HEK293 (cell line): Measurements from ENCODE around the gene SENP1.

Experiments used
- CTCF ChIA-PET: fragments of 350-600 bp; formaldehyde crosslinking; extraction: SDS; loops from one replicate; lab custom pipeline; 2021; ENCODE audit warnings: antibody characterized with exemption; lab: Yijun Ruan, JAX
- POLR2A ChIA-PET: fragments of 300-600 bp; formaldehyde crosslinking; extraction: SDS; loops from one replicate; lab custom pipeline; 2020; ENCODE audit warnings: antibody characterized with exemption, inconsistent platforms; lab: Yijun Ruan, JAX
- H3K27ac ChIP-seq: fragments of 200-500 bp; sonication (Bioruptor generic); 2 replicates; pipeline ENCODE4 v1.5.1; 2014; ENCODE audit warnings: low read depth, low read length, control low read depth, inconsistent platforms; ENCODE audit errors: extremely low read depth
- H3K36me3 ChIP-seq, 2 experiments: fragments of 200-500 bp in 1 of 2; sonication (Bioruptor generic) in 1 of 2; 1 replicate in 1 of 2; 2 replicates in 1 of 2; pipeline ENCODE4 v1.5.1; 2014 to 2017; ENCODE audit warnings: inconsistent platforms in 2 of 2, low read length in 2 of 2; ENCODE audit not compliant: control insufficient read depth in 2 of 2, insufficient read depth in 1 of 2
- H3K4me1 ChIP-seq: fragments of 200-500 bp; sonication (Bioruptor generic); 2 replicates; pipeline ENCODE4 v1.5.1; 2014; ENCODE audit warnings: mild to moderate bottlenecking, low read length, inconsistent platforms; ENCODE audit not compliant: control insufficient read depth, insufficient read depth
- H3K4me3 ChIP-seq: 2 replicates; pipeline ENCODE4 v1.5.1; 2011; ENCODE audit warnings: low read depth, mild to moderate bottlenecking, control low read depth, low read length, moderate library complexity
- H3K9me3 ChIP-seq: fragments of 200-500 bp; sonication (Bioruptor generic); 2 replicates; pipeline ENCODE4 v1.5.1; 2014; ENCODE audit warnings: low read depth, low read length, inconsistent platforms; ENCODE audit not compliant: control insufficient read depth, insufficient read depth
- GLIS1 ChIP-seq: fragments of 450-650 bp; formaldehyde crosslinking; IDR thresholded peaks from 2 replicates; pipeline ENCODE4 v1.5.1; 2016; ENCODE audit warnings: missing biosample characterization, missing genetic modification characterization
- KLF7 ChIP-seq: fragments of 450-650 bp; formaldehyde crosslinking; IDR thresholded peaks from 2 replicates; pipeline ENCODE4 v1.5.1; 2016; ENCODE audit warnings: missing biosample characterization, missing genetic modification characterization, borderline replicate concordance
- SCRT2 ChIP-seq: fragments of 450-650 bp; formaldehyde crosslinking; IDR thresholded peaks from 2 replicates; pipeline ENCODE4 v1.5.1; 2016; ENCODE audit warnings: missing biosample characterization, missing genetic modification characterization
- SETDB1 ChIP-seq: IDR thresholded peaks from one replicate; pipeline ENCODE4 v1.6.1; 2017; ENCODE audit warnings: mild to moderate bottlenecking, low read length, moderate library complexity, mixed read lengths; ENCODE audit not compliant: insufficient read length
- SP2 ChIP-seq: fragments of 450-650 bp; formaldehyde crosslinking; IDR thresholded peaks from 2 replicates; pipeline ENCODE4 v1.5.1; 2016; ENCODE audit warnings: missing biosample characterization, missing genetic modification characterization
- ZBTB1 ChIP-seq: fragments of 450-650 bp; formaldehyde crosslinking; IDR thresholded peaks from 2 replicates; pipeline ENCODE4 v1.5.1; 2016; ENCODE audit warnings: missing biosample characterization, missing genetic modification characterization
- ZBTB17 ChIP-seq: fragments of 450-650 bp; formaldehyde crosslinking; IDR thresholded peaks from 2 replicates; pipeline ENCODE4 v1.5.1; 2016; ENCODE audit warnings: missing biosample characterization, missing genetic modification characterization
- ZNF202 ChIP-seq: fragments of 450-650 bp; formaldehyde crosslinking; IDR thresholded peaks from 2 replicates; pipeline ENCODE4 v1.5.1; 2016; ENCODE audit warnings: missing biosample characterization, missing genetic modification characterization, borderline replicate concordance
- ZNF211 ChIP-seq: fragments of 450-650 bp; formaldehyde crosslinking; IDR thresholded peaks from 2 replicates; pipeline ENCODE4 v1.5.1; 2016; ENCODE audit warnings: low read depth, missing biosample characterization, missing genetic modification characterization
- ZNF302 ChIP-seq: fragments of 450-650 bp; formaldehyde crosslinking; IDR thresholded peaks from 2 replicates; pipeline ENCODE4 v1.5.1; 2016; ENCODE audit warnings: missing biosample characterization, missing genetic modification characterization, low read depth
- ZNF324 ChIP-seq: fragments of 450-650 bp; formaldehyde crosslinking; IDR thresholded peaks from 2 replicates; pipeline ENCODE4 v1.5.1; 2016; ENCODE audit warnings: missing biosample characterization, missing genetic modification characterization
- ZNF510 ChIP-seq: fragments of 450-650 bp; formaldehyde crosslinking; IDR thresholded peaks from 2 replicates; pipeline ENCODE4 v1.5.1; 2018; ENCODE audit warnings: mild to moderate bottlenecking, missing genetic modification characterization, missing biosample characterization; ENCODE audit not compliant: insufficient replicate concordance
- ZNF561 ChIP-seq: fragments of 450-650 bp; IDR thresholded peaks from 2 replicates; pipeline ENCODE4 v1.5.1; 2018; ENCODE audit warnings: missing biosample characterization, missing genetic modification characterization, borderline replicate concordance
- ZNF624 ChIP-seq: fragments of 450-650 bp; formaldehyde crosslinking; IDR thresholded peaks from 2 replicates; pipeline ENCODE4 v1.5.1; 2017; ENCODE audit warnings: missing biosample characterization, missing genetic modification characterization
- ZNF670 ChIP-seq: fragments of 450-650 bp; formaldehyde crosslinking; IDR thresholded peaks from 2 replicates; pipeline ENCODE4 v1.5.1; 2016; ENCODE audit warnings: missing biosample characterization, missing genetic modification characterization, low read depth
- ZNF701 ChIP-seq: fragments of 450-650 bp; formaldehyde crosslinking; IDR thresholded peaks from 2 replicates; pipeline ENCODE4 v1.5.1; 2016; ENCODE audit warnings: missing biosample characterization, missing genetic modification characterization
- ZNF747 ChIP-seq: fragments of 450-650 bp; formaldehyde crosslinking; IDR thresholded peaks from 2 replicates; pipeline ENCODE4 v1.5.1; 2016; ENCODE audit warnings: missing biosample characterization, missing genetic modification characterization
- ZSCAN16 ChIP-seq: fragments of 450-650 bp; formaldehyde crosslinking; IDR thresholded peaks from 2 replicates; pipeline ENCODE4 v1.5.1; 2016; ENCODE audit warnings: missing biosample characterization, missing genetic modification characterization
- ZSCAN23 ChIP-seq: fragments of 450-650 bp; formaldehyde crosslinking; IDR thresholded peaks from 2 replicates; pipeline ENCODE4 v1.5.1; 2016; ENCODE audit warnings: missing biosample characterization, missing genetic modification characterization
- TF ChIP-seq, protein P1 (sequence below): fragments of 450-650 bp; IDR thresholded peaks from 2 replicates; pipeline ENCODE4 v1.5.1; 2018; ENCODE audit warnings: missing biosample characterization, missing genetic modification characterization
- TF ChIP-seq, protein P2 (sequence below): fragments of 450-650 bp; formaldehyde crosslinking; conservative IDR thresholded peaks from 2 replicates; pipeline ENCODE4 v1.5.1; 2016; ENCODE audit warnings: low read depth, missing biosample characterization, missing genetic modification characterization
- TF ChIP-seq, protein P3 (sequence below): fragments of 450-650 bp; formaldehyde crosslinking; IDR thresholded peaks from 2 replicates; pipeline ENCODE4 v1.5.1; 2016; ENCODE audit warnings: missing biosample characterization, missing genetic modification characterization, borderline replicate concordance
- TF ChIP-seq, protein P4 (sequence below): fragments of 450-650 bp; formaldehyde crosslinking; IDR thresholded peaks from 2 replicates; pipeline ENCODE4 v1.5.1; 2016; ENCODE audit warnings: missing biosample characterization, missing genetic modification characterization

SENP1 gene

DNA sequence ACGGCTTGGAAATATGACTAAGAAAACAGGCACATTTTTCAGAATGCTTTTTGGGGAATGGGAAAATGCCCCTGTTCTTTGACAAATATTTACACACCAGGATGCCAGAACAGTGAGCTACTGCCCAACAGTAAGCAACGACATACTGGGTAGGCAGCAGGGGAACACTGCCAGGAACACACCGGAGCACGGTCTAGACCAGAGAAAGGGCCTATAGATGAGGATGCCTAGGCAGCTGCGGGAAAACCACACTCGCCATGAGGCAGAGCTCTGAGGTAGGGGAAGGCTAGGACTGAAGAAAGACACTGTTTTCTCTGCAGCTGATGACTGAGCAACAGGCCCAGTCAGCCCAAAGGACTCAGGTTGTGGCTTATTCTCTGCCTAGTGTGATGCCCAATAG, 55.7 kb downstream of the SENP1 start:
- TF ChIP-seq, protein P1, sequence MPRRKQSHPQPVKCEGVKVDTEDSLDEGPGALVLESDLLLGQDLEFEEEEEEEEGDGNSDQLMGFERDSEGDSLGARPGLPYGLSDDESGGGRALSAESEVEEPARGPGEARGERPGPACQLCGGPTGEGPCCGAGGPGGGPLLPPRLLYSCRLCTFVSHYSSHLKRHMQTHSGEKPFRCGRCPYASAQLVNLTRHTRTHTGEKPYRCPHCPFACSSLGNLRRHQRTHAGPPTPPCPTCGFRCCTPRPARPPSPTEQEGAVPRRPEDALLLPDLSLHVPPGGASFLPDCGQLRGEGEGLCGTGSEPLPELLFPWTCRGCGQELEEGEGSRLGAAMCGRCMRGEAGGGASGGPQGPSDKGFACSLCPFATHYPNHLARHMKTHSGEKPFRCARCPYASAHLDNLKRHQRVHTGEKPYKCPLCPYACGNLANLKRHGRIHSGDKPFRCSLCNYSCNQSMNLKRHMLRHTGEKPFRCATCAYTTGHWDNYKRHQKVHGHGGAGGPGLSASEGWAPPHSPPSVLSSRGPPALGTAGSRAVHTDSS (tag by site-specific recombination): no peak
- no peak for TF ChIP-seq ZSCAN23 (tag by site-specific recombination)
- no peak for TF ChIP-seq ZNF670 (tag by site-specific recombination)
- TF ChIP-seq ZBTB17 (tag by site-specific recombination): no peak
- TF ChIP-seq ZBTB1 (tag by site-specific recombination): no peak
- no peak for TF ChIP-seq ZNF624 (tag by site-specific recombination)
- TF ChIP-seq ZNF747: no peak
- TF ChIP-seq ZNF561: no peak
- TF ChIP-seq, protein P2, sequence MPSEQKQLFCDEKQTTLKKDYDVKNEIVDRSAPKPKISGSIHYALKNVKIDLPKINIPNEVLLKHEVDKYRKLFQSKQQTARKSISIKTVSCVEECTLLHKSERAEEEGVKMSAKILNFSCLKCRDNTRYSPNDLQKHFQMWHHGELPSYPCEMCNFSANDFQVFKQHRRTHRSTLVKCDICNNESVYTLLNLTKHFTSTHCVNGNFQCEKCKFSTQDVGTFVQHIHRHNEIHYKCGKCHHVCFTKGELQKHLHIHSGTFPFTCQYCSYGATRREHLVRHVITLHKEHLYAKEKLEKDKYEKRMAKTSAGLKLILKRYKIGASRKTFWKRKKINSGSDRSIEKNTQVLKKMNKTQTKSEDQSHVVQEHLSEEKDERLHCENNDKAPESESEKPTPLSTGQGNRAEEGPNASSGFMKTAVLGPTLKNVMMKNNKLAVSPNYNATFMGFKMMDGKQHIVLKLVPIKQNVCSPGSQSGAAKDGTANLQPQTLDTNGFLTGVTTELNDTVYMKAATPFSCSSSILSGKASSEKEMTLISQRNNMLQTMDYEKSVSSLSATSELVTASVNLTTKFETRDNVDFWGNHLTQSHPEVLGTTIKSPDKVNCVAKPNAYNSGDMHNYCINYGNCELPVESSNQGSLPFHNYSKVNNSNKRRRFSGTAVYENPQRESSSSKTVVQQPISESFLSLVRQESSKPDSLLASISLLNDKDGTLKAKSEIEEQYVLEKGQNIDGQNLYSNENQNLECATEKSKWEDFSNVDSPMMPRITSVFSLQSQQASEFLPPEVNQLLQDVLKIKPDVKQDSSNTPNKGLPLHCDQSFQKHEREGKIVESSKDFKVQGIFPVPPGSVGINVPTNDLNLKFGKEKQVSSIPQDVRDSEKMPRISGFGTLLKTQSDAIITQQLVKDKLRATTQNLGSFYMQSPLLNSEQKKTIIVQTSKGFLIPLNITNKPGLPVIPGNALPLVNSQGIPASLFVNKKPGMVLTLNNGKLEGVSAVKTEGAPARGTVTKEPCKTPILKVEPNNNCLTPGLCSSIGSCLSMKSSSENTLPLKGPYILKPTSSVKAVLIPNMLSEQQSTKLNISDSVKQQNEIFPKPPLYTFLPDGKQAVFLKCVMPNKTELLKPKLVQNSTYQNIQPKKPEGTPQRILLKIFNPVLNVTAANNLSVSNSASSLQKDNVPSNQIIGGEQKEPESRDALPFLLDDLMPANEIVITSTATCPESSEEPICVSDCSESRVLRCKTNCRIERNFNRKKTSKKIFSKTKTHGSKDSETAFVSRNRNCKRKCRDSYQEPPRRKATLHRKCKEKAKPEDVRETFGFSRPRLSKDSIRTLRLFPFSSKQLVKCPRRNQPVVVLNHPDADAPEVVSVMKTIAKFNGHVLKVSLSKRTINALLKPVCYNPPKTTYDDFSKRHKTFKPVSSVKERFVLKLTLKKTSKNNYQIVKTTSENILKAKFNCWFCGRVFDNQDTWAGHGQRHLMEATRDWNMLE (tag by site-specific recombination): no peak
- no peak for TF ChIP-seq ZNF302 (tag by site-specific recombination)
- no peak for TF ChIP-seq ZSCAN16 (tag by site-specific recombination)
- TF ChIP-seq SP2 (tag by site-specific recombination): no peak
- TF ChIP-seq, all 188 proteins: peak for 0
- Histone ChIP-seq H3K36me3 (peaks cover 16 to 71% of the 10 kb centered on the region in 2 experiments; a peak in 2 of 3 replicates), H3K4me1 (no peaks in the 10 kb centered on the region), H3K9me3 (no peaks in the 10 kb centered on the region), H3K27ac (no peak overlapping the region), H3K4me3 (no peak overlapping the region)
- CTCF ChIA-PET: interaction anchor here (0.5 to 1.9 kb wide), 3 partner anchors 18 to 278 kb away, joined by 3 to 5 read pairs (median 4); no protein-coding TSS in a partner anchor
- POLR2A ChIA-PET: no interaction called here

DNA sequence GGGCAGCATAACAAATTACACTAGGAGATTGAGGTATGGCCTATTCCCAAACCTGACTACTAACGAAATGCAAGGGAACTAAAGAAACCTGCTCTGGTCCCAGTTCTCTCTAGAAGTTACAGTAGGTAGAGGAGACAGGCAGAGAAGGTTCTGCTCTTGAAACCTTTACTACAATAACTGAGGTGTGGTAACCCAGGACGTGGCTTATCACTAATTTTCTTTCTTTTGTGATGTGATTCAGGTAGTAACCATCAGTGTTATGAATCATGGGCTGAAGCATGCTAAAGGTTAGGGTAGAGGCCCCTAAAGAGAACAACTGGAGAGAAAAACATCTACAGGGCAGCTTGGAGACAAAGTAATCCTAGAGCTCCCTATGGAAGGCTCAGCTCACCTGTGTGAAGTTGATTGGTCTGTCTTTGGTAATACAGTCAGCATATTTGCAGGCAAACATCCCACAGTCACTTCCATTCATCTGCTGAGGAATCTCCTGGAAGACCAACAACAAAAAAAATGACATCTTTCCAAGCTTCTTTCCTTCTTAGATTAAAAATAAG, 59.8 kb downstream of the SENP1 start:
- Histone ChIP-seq H3K36me3 (peaks cover 29 to 86% of the 10 kb centered on the region in 2 experiments), H3K4me3 (no peak overlapping the region), H3K27ac (no peak overlapping the region), H3K9me3 (no peaks in the 10 kb centered on the region), H3K4me1 (no peaks in the 10 kb centered on the region)
- ChIA-PET CTCF (no interaction called here), POLR2A (no interaction called here)
- TF ChIP-seq ZSCAN23 (tag by site-specific recombination): no peak
- TF ChIP-seq SETDB1: no peak
- TF ChIP-seq ZNF701 (tag by site-specific recombination): no peak
- TF ChIP-seq, protein P1 (tag by site-specific recombination): no peak
- TF ChIP-seq GLIS1 (tag by site-specific recombination): no peak
- no peak for TF ChIP-seq ZNF324 (tag by site-specific recombination)
- no peak for TF ChIP-seq SCRT2
- no peak for TF ChIP-seq ZNF202 (tag by site-specific recombination)
- TF ChIP-seq, protein P3, sequence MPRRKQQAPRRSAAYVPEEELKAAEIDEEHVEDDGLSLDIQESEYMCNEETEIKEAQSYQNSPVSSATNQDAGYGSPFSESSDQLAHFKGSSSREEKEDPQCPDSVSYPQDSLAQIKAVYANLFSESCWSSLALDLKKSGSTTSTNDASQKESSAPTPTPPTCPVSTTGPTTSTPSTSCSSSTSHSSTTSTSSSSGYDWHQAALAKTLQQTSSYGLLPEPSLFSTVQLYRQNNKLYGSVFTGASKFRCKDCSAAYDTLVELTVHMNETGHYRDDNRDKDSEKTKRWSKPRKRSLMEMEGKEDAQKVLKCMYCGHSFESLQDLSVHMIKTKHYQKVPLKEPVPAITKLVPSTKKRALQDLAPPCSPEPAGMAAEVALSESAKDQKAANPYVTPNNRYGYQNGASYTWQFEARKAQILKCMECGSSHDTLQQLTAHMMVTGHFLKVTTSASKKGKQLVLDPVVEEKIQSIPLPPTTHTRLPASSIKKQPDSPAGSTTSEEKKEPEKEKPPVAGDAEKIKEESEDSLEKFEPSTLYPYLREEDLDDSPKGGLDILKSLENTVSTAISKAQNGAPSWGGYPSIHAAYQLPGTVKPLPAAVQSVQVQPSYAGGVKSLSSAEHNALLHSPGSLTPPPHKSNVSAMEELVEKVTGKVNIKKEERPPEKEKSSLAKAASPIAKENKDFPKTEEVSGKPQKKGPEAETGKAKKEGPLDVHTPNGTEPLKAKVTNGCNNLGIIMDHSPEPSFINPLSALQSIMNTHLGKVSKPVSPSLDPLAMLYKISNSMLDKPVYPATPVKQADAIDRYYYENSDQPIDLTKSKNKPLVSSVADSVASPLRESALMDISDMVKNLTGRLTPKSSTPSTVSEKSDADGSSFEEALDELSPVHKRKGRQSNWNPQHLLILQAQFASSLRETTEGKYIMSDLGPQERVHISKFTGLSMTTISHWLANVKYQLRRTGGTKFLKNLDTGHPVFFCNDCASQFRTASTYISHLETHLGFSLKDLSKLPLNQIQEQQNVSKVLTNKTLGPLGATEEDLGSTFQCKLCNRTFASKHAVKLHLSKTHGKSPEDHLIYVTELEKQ: no peak
- no peak for TF ChIP-seq ZNF211
- TF ChIP-seq KLF7 (tag by site-specific recombination): no peak
- no peak for TF ChIP-seq ZNF510 (tag by site-specific recombination)
- TF ChIP-seq, protein P4, sequence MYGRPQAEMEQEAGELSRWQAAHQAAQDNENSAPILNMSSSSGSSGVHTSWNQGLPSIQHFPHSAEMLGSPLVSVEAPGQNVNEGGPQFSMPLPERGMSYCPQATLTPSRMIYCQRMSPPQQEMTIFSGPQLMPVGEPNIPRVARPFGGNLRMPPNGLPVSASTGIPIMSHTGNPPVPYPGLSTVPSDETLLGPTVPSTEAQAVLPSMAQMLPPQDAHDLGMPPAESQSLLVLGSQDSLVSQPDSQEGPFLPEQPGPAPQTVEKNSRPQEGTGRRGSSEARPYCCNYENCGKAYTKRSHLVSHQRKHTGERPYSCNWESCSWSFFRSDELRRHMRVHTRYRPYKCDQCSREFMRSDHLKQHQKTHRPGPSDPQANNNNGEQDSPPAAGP (tag by site-specific recombination): no peak
